ENCODE results near the gene ADGRG6. TPM values are rescaled to one million over a fixed set of nuclear protein-coding genes. Genes with fewer than 3 reads are reported as not detected.

The ADGRG6 gene
- total and polyA plus RNA-seq, 2 of the 8 experiments (the other 6 are each of a cell fraction or from before 2014, with no cell fraction given): 1.1 to 6.2 TPM

DNA sequence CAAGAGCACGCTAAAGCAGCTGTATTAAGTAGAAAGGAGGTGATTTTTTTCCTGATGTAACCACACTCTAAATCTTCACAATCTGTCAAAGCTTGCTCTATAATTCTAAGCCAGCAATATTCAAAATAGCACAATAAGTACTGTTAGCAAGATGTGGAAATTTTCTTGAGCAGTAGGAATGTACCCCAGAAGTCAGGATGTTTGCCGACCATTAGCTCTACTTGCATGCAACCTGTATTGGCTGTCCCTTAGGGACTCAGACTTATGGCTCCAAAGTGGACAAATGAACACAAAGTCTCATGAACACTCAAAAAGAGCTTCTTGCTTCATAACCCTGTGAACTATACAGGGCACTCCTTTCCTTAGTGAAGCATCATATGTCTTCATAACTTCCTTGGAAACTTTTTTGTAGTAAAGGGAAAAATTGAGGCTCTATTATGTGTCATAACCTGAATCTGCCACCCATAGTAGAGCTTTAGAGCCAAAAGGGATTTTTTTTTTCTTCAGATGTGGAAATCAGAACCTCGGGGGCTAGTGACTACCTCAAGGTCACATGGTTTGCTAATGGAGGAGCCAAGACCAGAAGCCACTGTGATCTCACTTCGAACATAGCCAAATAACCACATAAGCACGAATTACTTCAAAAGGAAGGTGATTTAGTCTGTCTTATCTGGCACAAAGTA, 54.5 kb downstream of the ADGRG6 start (continued):
- TF ChIP-seq CHD2 (IDR thresholded peaks at IDR 0.05; ENCODE audit: low read length): no peak

Data from H1 (cell line).